ENCODE data around the gene ART3. TPM values are rescaled to one million over a fixed set of nuclear protein-coding genes. Genes with fewer than 3 reads are reported as not detected.

ART3 gene
- total and polyA plus RNA-seq, 9 of the 15 experiments (the other 6 are each of a cell fraction or from before 2014, with no cell fraction given), result 0.69 to 1.4 (median 1.1) TPM; not detected in 1

GRCh38 chr4:76087007-76087769 is 12.7 kb downstream of the ART3 start (continued):
- TF ChIP-seq ZFP91 (CRISPR knock-in tag; IDR thresholded peaks at IDR 0.05), result no peak
- no peak for TF ChIP-seq HNRNPUL1 (IDR thresholded peaks at IDR 0.05; ENCODE audit: low read length)
- no peak for TF ChIP-seq E2F1 (CRISPR knock-in tag; IDR thresholded peaks at IDR 0.05)
- no peak for TF ChIP-seq ATF1 (CRISPR knock-in tag; IDR thresholded peaks at IDR 0.05)
- TF ChIP-seq ATF1 (tag; IDR thresholded peaks at IDR 0.05), result peak; percentile 31; the same call in 1 of the 2 replicates
- TF ChIP-seq FOXK1 (CRISPR knock-in tag; IDR thresholded peaks at IDR 0.05; ENCODE audit: borderline replicate concordance), result no peak
- TF ChIP-seq RCOR1 (IDR thresholded peaks at IDR 0.05; ENCODE audit: borderline replicate concordance in 1 of 2, low read depth in 2 of 2, low read length in 2 of 2), result peak in 1 of 2 experiments; percentile 44; a peak in 1 of 4 replicates
- no peak for TF ChIP-seq ZNF584 (CRISPR knock-in tag; IDR thresholded peaks at IDR 0.05; ENCODE audit: low read depth)
- TF ChIP-seq CHD2 (IDR thresholded peaks at IDR 0.05; ENCODE audit: low read depth, low read length), result no peak
- peak; percentile 72; the same call in 1 of the 2 replicates for TF ChIP-seq CHAMP1 (IDR thresholded peaks at IDR 0.05)
- TF ChIP-seq CGGBP1 (CRISPR knock-in tag; IDR thresholded peaks at IDR 0.05), result no peak
- no peak for TF ChIP-seq KLF10 (CRISPR knock-in tag; IDR thresholded peaks at IDR 0.05)
- 0 out of 2 replicates have a peak, but pooled peaks have one; percentile 28 for TF ChIP-seq USF2 (CRISPR knock-in tag; IDR thresholded peaks at IDR 0.05)
- TF ChIP-seq ZNF253 (CRISPR knock-in tag; conservative IDR thresholded peaks at IDR 0.05), result no peak
- no peak for TF ChIP-seq PHF20 (IDR thresholded peaks at IDR 0.05; ENCODE audit: partially characterized antibody)
- no peak for TF ChIP-seq IRF9 (tag; IDR thresholded peaks at IDR 0.05)
- TF ChIP-seq PTRF (tag; IDR thresholded peaks at IDR 0.05), result no peak
- TF ChIP-seq ZBTB7A (IDR thresholded peaks at IDR 0.05; ENCODE audit: borderline replicate concordance, control insufficient read depth, low read depth, low read length), result no peak
- TF ChIP-seq CBFA2T2 (conservative IDR thresholded peaks at IDR 0.05), result 0 out of 2 replicates have a peak, but pooled peaks have one; percentile 3
- TF ChIP-seq PCBP1 (IDR thresholded peaks at IDR 0.05; ENCODE audit: low read depth, low read length, poor library complexity, severe bottlenecking), result no peak
